ENCODE data around the gene DIAPH3.

GRCh38 chr13:59951011-59951410 lies 212.7 kb downstream of the DIAPH3 start:
- TF ChIP-seq CTCF (IDR thresholded peaks at IDR 0.05): no peak
- TF ChIP-seq POLR2A (IDR thresholded peaks at IDR 0.05): no peak
